Astrocyte (in vitro differentiated cells and primary cell): ENCODE measurements around the gene RPL10A. TPM values are rescaled to one million over a fixed set of nuclear protein-coding genes. Genes with fewer than 3 reads are reported as not detected.

Source experiments
- DNase-seq: peaks from one replicate; pipeline ENCODE4 v3.0.0-alpha.2; 2010; ENCODE audit warnings: low read depth
- FAIRE-seq: peaks from 2 replicates; lab custom pipeline; 2011; peaks lifted over from hg19 to GRCh38; lab: Jason Lieb, UNC
- H2AFZ ChIP-seq: 2 replicates; pipeline ENCODE4 v1.6.0; 2012; ENCODE audit warnings: low read depth, low read length, inconsistent platforms
- H3K27ac ChIP-seq: 2 replicates; pipeline ENCODE4 v1.5.1; 2011; ENCODE audit warnings: low read depth, low read length, inconsistent platforms
- H3K27me3 ChIP-seq: 2 replicates; pipeline ENCODE4 v1.6.0; 2011; ENCODE audit warnings: low read length, inconsistent platforms; ENCODE audit not compliant: insufficient read depth
- H3K36me3 ChIP-seq: 2 replicates; pipeline ENCODE4 v1.5.1; 2011; ENCODE audit warnings: low read length, inconsistent platforms; ENCODE audit not compliant: insufficient read depth
- H3K4me1 ChIP-seq: 2 replicates; pipeline ENCODE4 v1.5.1; 2011; ENCODE audit warnings: low read length, inconsistent platforms; ENCODE audit not compliant: insufficient read depth
- H3K4me2 ChIP-seq: 2 replicates; pipeline ENCODE4 v1.6.0; 2012; ENCODE audit warnings: low read length, inconsistent platforms
- H3K4me3 ChIP-seq: 2 replicates; pipeline ENCODE4 v1.5.1; 2011; ENCODE audit warnings: low read depth, mild to moderate bottlenecking, low read length, inconsistent platforms; ENCODE audit not compliant: insufficient read depth
- H3K79me2 ChIP-seq: 2 replicates; pipeline ENCODE4 v1.6.0; 2012; ENCODE audit warnings: mild to moderate bottlenecking, low read length, inconsistent platforms; ENCODE audit not compliant: insufficient read depth
- H3K9ac ChIP-seq: 2 replicates; pipeline ENCODE4 v1.6.0; 2012; ENCODE audit warnings: mild to moderate bottlenecking, low read length, inconsistent platforms
- H3K9me3 ChIP-seq: 2 replicates; pipeline ENCODE4 v1.5.1; 2012; ENCODE audit warnings: low read depth, mild to moderate bottlenecking, low read length, inconsistent platforms; ENCODE audit not compliant: insufficient read depth
- H4K20me1 ChIP-seq: 2 replicates; pipeline ENCODE4 v1.6.0; 2012; ENCODE audit warnings: low read length, inconsistent platforms; ENCODE audit not compliant: insufficient read depth
- H3K27ac Mint-ChIP-seq: one replicate; pipeline ENCODE4 v1.8.0; 2021; ENCODE audit warnings: mild to moderate bottlenecking, mixed read lengths; ENCODE audit not compliant: unreplicated experiment
- H3K27me3 Mint-ChIP-seq: one replicate; pipeline ENCODE4 v1.8.0; 2021; ENCODE audit warnings: low read depth, mixed read lengths; ENCODE audit not compliant: unreplicated experiment
- H3K36me3 Mint-ChIP-seq: one replicate; pipeline ENCODE4 v1.8.0; 2021; ENCODE audit warnings: low read depth, mixed read lengths; ENCODE audit not compliant: unreplicated experiment
- H3K4me1 Mint-ChIP-seq: one replicate; pipeline ENCODE4 v1.8.0; 2021; ENCODE audit warnings: low read depth, mixed read lengths; ENCODE audit not compliant: unreplicated experiment
- H3K4me3 Mint-ChIP-seq: one replicate; pipeline ENCODE4 v1.8.0; 2021; ENCODE audit warnings: mild to moderate bottlenecking, moderate library complexity, mixed read lengths; ENCODE audit not compliant: unreplicated experiment
- H3K9me3 Mint-ChIP-seq: one replicate; pipeline ENCODE4 v1.8.0; 2021; ENCODE audit warnings: mild to moderate bottlenecking, mixed read lengths; ENCODE audit not compliant: unreplicated experiment
- CTCF ChIP-seq: IDR thresholded peaks from 2 replicates; pipeline ENCODE4 v1.5.1; 2011; ENCODE audit warnings: low read depth, mild to moderate bottlenecking, inconsistent platforms, low read length, moderate library complexity; ENCODE audit not compliant: insufficient read depth
- EZH2 ChIP-seq: IDR thresholded peaks from 2 replicates; pipeline ENCODE4 v1.6.1; 2012; ENCODE audit warnings: mild to moderate bottlenecking, low read length, inconsistent platforms; ENCODE audit not compliant: insufficient read depth
- total RNA-seq: library from RNA; stranded (reverse); gene quantifications from 2 replicates; pipeline ENCODE4 v1.2.1, GENCODE V29; 2021

The RPL10A gene
- total RNA-seq, 1 donor from 2014 or later: 887 TPM

- Histone ChIP-seq H3K4me1 (no peaks in the 10 kb centered on the region), H3K4me2 (no peak overlapping the region), H3K4me3 (no peak overlapping the region), H3K9me3 (no peaks in the 10 kb centered on the region), H3K79me2 (no peaks in the 10 kb centered on the region), H2AFZ (no peak overlapping the region), H3K27ac (no peak overlapping the region), H4K20me1 (no peaks in the 10 kb centered on the region), H3K27me3 (no peaks in the 10 kb centered on the region), H3K9ac (no peak overlapping the region), H3K36me3 (peaks cover 2% of the 10 kb centered on the region)
- DNase-seq (no peak), FAIRE-seq (no peak)
- Mint-ChIP-seq H3K27ac (no peak overlapping the region), H3K36me3 (peaks cover 13% of the 10 kb centered on the region), H3K9me3 (peaks cover 2% of the 10 kb centered on the region), H3K27me3 (no peaks in the 10 kb centered on the region), H3K4me3 (peak overlapping the region; percentile 4), H3K4me1 (no peaks in the 10 kb centered on the region)
- TF ChIP-seq EZH2: no peak
- TF ChIP-seq CTCF: no peak
These were observed 6.9 kb upstream of the RPL10A start for GRCh38 chr6:35461270-35461669.

- no peak overlapping the region for H2AFZ ChIP-seq
- H4K20me1 ChIP-seq: no peaks in the 10 kb centered on the region
- no peak overlapping the region for H3K4me3 ChIP-seq
- H3K36me3 ChIP-seq: peaks cover 2% of the 10 kb centered on the region
- H3K4me1 Mint-ChIP-seq: peaks cover 2% of the 10 kb centered on the region
- no peak overlapping the region for H3K27ac ChIP-seq
- DNase-seq (no peak), FAIRE-seq (no peak)
- H3K27me3 ChIP-seq: no peaks in the 10 kb centered on the region
- H3K36me3 Mint-ChIP-seq: peaks cover 10% of the 10 kb centered on the region
- H3K9me3 ChIP-seq: no peaks in the 10 kb centered on the region
- H3K4me3 Mint-ChIP-seq: no peak overlapping the region
- no peak overlapping the region for H3K9ac ChIP-seq
- no peak for TF ChIP-seq EZH2
- no peak for TF ChIP-seq CTCF
- H3K79me2 ChIP-seq: peaks cover 2% of the 10 kb centered on the region
- H3K27ac Mint-ChIP-seq: no peak overlapping the region
- no peak overlapping the region for H3K4me2 ChIP-seq
- H3K4me1 ChIP-seq: peaks cover 6% of the 10 kb centered on the region
- H3K27me3 Mint-ChIP-seq: no peaks in the 10 kb centered on the region
- peaks cover 6% of the 10 kb centered on the region for H3K9me3 Mint-ChIP-seq
These were observed 4.9 kb upstream of the RPL10A start for GRCh38 chr6:35463292-35463691.

GRCh38 chr6:35465646-35466045 is 2.6 kb upstream of the RPL10A start:
- DNase-seq: no peak
- Mint-ChIP-seq H3K4me1 (peaks cover 5% of the 10 kb centered on the region), H3K4me3 (peak overlapping the region; percentile 10), H3K27me3 (no peaks in the 10 kb centered on the region), H3K9me3 (peaks cover 9% of the 10 kb centered on the region), H3K36me3 (peaks cover 20% of the 10 kb centered on the region), H3K27ac (no peak overlapping the region)
- Histone ChIP-seq H4K20me1 (peaks cover 22% of the 10 kb centered on the region), H3K27ac (no peak overlapping the region), H3K4me3 (no peak overlapping the region), H2AFZ (no peak overlapping the region), H3K79me2 (peaks cover 25% of the 10 kb centered on the region), H3K36me3 (peaks cover 11% of the 10 kb centered on the region), H3K9me3 (no peaks in the 10 kb centered on the region), H3K4me1 (peaks cover 14% of the 10 kb centered on the region), H3K9ac (no peak overlapping the region), H3K4me2 (no peak overlapping the region), H3K27me3 (no peaks in the 10 kb centered on the region)
- TF ChIP-seq EZH2 (no peak), CTCF (no peak)
- FAIRE-seq: no peak
